Measurements from ENCODE around the gene GALNT10. TPM values are rescaled to one million over a fixed set of nuclear protein-coding genes. Genes with fewer than 3 reads are reported as not detected.

The GALNT10 gene
- total RNA-seq, 2 donors from 2014 or later = 19.0 to 19.1 TPM

DNA sequence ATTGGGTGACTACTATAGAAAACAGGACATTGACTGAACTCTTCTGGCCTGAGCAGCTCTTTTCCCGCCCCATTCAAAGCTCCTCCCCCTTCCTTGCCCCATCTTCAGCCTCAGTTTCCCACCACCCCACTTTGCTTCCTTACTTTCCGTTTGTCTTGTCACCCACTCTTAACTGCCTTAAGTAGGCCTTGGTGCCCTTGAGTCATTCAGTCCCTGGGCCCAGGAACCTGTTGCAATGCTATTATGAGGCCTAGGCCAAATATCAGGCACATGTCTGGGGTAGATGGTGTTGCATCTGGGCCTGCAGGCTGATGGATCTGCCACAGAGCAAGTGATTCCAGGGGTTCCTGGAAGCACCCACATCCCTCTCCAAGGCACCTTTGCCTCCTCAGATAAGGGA is 17.7 kb upstream of the GALNT10 start:
- ATAC-seq (no peak), DNase-seq (no peak)
- intact Hi-C loops (cut with DNase I) = no loop called here

DNA sequence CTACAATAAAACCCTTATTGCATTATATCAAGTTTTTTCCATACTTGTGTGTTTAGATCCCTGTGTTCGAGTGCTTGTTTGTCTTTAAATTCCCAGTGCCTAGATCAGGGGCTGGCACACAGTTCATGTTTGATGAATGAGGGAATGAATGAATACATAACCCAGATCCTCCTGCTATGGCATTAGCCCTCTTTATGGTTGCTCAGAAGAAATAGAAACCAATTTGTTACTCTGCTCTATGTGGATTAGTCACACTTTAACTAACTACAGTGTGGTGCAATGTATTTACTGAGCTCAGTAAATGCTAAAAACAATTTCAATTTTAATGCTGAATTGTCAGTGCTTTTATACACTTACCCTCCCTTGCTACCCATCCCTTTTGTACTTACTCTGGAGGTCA is 16.4 kb upstream of the GALNT10 start:
- DNase-seq = no peak
- intact Hi-C loops (cut with DNase I) = no loop called here
- no peak for ATAC-seq

GRCh38 chr5:154176181-154176580 is 14.4 kb upstream of the GALNT10 start:
- intact Hi-C loops (cut with DNase I) = loop anchor here in 1 of 2 donors (5.0 kb wide), 2 partner anchors 104 to 199 kb away; no protein-coding TSS in a partner anchor
- DNase-seq (peak; percentile 45), ATAC-seq (peak; percentile 42 to 83)

DNA sequence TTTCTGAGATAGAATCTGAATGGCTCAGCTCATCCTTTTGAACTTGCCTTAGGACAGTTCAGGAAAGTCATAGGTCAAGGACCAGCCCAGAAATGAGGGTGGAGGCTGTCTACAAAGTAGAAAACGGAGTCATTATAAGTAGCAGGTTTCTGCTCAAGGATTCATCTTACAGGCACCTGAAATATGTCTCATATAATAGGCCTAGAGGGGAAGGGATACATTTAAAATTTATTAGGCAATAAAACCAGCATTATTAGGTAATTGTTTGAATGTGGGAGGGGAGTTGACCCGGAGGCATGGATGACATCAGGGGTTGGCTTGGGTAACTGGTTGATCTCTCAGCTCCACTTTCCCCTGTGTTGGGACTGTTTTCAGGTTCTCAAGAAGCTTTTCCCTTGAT is 11.9 kb upstream of the GALNT10 start:
- intact Hi-C loops (cut with DNase I) = loop anchor here (2.0 to 5.0 kb wide), 4 partner anchors 106 to 204 kb away; no protein-coding TSS in a partner anchor
- ATAC-seq (no peak), DNase-seq (no peak)

- DNase-seq (no peak), ATAC-seq (peak; percentile 80 to 82)
- intact Hi-C loops (cut with DNase I) = loop anchor here (2.0 to 5.0 kb wide), 5 partner anchors 107 to 227 kb away; no protein-coding TSS in a partner anchor
Observed at GRCh38 chr5:154179846-154180710, 10.5 kb upstream of the GALNT10 start.

GRCh38 chr5:154181161-154181560 is 9.4 kb upstream of the GALNT10 start:
- no peak for ATAC-seq
- DNase-seq = no peak
- intact Hi-C loops (cut with DNase I) = loop anchor here in 1 of 2 donors (5.0 kb wide), 1 partner anchor 226 kb away; no protein-coding TSS in a partner anchor

DNA sequence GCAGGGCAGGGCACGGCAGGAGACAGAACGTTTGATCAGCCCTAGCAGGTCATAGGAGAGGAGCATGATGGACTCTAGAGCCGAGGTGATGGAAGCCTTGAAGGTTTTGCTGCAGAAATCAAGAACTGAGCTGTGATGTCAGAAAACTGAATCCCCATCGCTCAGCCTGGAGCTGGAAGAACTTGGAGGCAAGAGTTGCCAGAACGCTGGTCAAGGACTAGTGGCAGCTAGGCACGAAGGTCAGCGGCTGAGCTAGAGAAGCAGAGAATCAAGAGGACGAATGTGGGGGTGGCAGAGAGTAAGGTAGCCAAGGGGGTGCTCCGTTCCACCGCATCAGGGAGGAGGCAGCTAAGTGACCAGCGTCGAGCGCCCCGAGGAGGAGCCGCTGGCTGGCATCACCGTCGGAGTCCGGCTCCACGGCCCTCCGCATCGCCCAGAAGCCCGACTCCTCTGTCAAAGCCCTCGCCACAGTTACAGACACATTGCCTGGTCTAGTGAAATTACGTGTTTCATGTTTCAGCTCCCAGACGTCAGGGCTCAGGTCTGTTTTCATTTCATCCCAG is 1.2 kb upstream of the GALNT10 start:
- ATAC-seq = peak; percentile 28 to 38
- peak; percentile 32 for DNase-seq
- intact Hi-C loops (cut with DNase I) = no loop called here

- ATAC-seq (peak; percentile 94 to 95), DNase-seq (peak; percentile 92)
- intact Hi-C loops (cut with DNase I) = loop anchor here in 1 of 2 donors (10.0 kb wide), 1 partner anchor 215 kb away; no protein-coding TSS in a partner anchor
Observed at GRCh38 chr5:154189819-154190594, 526 bp upstream of the GALNT10 start.

- DNase-seq (no peak), ATAC-seq (no peak)
- intact Hi-C loops (cut with DNase I) = loop anchor here in 1 of 2 donors (10.0 kb wide), 1 partner anchor 213 kb away; no protein-coding TSS in a partner anchor
Observed at GRCh38 chr5:154191467-154192261, 1.1 kb downstream of the GALNT10 start.

- no peak for DNase-seq
- intact Hi-C loops (cut with DNase I) = loop anchor here in 1 of 2 donors (10.0 kb wide), 1 partner anchor 212 kb away; no protein-coding TSS in a partner anchor
- no peak for ATAC-seq
Observed at GRCh38 chr5:154193283-154193682, 2.8 kb downstream of the GALNT10 start.

DNA sequence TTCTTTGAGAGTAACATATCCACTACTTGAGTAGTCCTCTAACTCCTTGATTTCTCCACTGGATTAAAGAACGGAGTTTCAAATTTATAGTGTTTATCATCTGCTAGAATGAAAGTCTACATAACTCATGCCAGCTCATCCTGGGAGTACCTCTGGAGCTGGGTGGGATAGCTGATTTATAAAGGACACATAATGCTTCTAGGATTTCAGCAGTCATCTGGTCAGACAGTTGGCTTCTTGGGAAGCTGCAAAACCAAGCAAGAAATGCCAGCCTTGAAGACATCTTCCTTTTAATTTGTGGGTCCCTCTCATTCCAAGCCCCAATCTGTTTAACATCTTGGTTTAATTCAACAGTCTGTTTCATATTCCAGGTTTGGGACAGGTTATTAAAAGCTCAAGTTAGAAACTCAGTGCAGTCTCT is 3.2 kb downstream of the GALNT10 start:
- intact Hi-C loops (cut with DNase I) = loop anchor here in 1 of 2 donors (10.0 kb wide), 1 partner anchor 211 kb away; no protein-coding TSS in a partner anchor
- ATAC-seq = no peak
- no peak for DNase-seq

DNA sequence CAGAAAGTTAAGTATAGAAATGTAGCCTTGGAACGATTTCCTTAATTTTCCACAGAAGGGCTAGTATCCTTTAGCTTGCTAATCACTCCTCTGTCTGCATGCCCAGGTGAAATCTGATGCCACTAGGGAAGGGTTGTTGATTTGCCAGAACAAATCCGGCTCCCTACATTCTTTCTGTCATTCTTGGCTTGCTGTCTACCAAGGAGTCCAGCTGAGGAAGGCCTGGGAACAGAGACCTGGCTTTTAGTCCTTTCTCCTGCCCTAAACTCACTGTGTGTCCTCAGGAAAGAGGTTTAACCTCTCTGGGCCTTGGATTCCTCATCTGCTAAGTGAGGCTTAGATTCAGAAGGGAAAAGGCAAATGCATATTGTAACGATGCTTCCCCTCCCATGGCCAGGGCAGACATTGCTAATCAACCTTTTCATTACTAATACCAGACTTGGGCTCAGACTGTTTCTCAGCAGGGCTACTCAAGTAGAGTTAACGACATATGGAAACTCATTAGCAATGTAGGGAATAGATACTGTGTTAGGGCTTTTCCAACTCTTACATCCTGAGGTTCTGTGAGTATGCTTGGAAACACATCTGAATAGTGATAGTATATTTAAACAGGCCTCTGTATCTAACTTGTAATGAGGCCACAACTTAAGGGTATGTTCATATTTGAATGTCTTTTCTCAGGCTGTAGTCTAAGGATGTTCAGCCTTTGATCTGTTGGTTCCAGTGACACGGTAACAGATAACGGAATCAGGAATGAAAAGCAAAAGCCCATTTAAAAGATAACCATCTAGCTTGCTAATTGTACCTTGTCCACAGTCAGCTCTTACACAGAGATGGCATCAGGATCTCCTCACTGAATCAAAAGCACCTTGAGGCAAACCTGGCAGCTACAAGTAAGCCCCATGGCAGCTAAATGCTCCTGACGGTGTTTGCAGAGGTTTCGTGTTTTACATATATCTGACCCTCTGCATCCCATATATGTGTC is 4.1 kb downstream of the GALNT10 start:
- DNase-seq = no peak
- intact Hi-C loops (cut with DNase I) = loop anchor here (5.0 to 10.0 kb wide), 2 partner anchors 210 to 213 kb away; no protein-coding TSS in a partner anchor
- no peak for ATAC-seq

DNA sequence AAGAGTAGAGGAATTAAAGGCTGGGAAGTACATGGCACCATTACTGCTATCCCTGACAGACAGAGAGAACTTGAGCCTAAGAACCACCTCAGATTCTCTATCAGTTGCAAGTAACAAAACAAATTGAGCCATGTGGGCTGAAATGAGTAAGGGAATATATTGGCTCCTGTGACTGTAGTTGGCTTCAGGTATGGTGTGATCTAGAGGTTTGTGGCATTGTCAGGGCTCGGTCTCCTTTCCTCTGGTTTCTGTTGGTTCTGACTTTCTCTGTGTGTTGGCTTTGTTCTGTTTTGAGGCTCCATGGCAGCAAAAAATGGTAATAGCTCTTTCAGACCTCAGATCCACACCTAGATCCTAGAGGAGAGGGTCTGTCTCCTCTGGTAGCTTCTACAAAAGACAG is 5.7 kb downstream of the GALNT10 start:
- no peak for ATAC-seq

DNA sequence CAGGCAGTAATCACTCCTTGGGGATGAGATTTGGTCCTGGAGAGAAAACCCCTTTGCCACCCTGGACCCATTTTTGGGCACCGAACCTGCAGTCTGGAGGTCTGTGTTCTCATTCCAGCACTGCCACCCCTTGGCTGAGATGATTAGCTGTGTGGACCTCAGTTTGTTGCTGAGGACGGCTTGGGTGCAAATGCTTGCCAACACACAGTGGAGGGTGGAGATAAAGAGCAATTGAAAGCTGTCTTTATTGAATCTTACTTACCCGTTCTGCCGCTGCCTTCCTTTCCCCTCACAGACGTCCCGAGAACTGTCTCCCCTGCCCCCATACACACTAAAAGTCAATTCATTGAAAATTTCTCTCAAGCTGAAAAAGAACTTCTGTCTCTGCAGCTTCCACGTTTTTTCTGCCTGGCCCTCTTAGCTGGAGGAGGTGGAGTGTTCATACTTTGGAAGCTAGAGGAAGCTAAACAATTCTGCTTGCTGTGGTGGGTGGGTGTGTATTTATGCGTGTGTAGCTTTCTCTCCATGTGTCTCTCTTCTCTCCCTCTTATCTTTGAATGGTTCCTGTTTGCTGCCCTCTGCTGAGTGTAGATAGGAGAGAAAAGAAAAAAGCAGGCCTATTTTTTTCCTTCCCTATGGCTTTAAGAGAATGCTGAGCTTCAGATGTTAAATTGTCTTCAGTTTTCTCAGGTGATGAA is 6.6 kb downstream of the GALNT10 start:
- no peak for DNase-seq
- intact Hi-C loops (cut with DNase I) = loop anchor here (5.0 to 10.0 kb wide), 2 partner anchors 208 to 210 kb away; no protein-coding TSS in a partner anchor
- peak; percentile 68 to 71 for ATAC-seq

More for the DNA sequence above, 5.7 kb downstream of the GALNT10 start:
- intact Hi-C loops (cut with DNase I) = loop anchor here (5.0 to 10.0 kb wide), 2 partner anchors 209 to 211 kb away; no protein-coding TSS in a partner anchor
- DNase-seq = no peak

DNA sequence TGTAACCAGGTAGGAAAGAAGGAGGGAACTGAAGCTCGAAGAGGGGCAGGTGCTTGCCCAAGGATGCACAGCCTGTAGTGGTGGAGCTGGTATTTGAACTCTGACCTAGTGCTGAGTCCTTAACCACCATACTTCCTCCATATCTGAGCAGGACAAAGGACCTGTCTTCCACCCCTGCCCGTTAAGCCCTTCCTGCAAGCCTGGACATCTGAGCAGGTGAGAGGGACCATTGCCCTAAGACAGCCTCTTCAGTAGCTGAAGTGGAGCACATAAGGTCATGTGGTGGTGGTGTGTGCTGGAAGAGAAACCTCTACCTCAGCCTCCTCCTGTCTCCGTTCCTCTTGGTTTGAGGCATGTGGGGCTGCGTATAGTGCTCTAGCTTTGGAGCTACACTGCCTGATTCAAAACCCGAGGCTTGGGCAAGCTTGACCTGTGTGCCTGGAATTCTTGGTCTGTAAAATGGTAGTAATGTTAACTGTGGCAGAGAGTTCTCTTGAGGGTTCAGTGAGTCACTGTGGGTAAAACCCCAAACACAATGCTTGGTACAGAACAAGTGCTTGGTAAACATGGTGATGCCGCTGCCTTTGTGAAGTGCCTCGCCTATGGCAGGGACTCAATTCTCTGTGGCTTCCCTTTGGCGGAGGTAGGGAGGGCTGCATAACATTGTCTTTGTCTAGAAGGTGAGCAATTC is 7.4 kb downstream of the GALNT10 start:
- DNase-seq = no peak
- ATAC-seq = no peak
- intact Hi-C loops (cut with DNase I) = loop anchor here (5.0 to 10.0 kb wide), 2 partner anchors 207 to 209 kb away; no protein-coding TSS in a partner anchor

Measured in left cardiac atrium (tissue), 4 donors.